H1 (cell line): ENCODE results near the gene NT5C. TPM values are rescaled to one million over a fixed set of nuclear protein-coding genes. Genes with fewer than 3 reads are reported as not detected.

Source experiments
- CEBPB ChIP-seq: IDR thresholded peaks from 2 replicates; pipeline ENCODE4 v1.6.1; 2012; ENCODE audit warnings: low read depth, low read length
- RBBP5 ChIP-seq: IDR thresholded peaks from 2 replicates; pipeline ENCODE4 v1.7.1; 2012; ENCODE audit warnings: low read depth, mild to moderate bottlenecking, inconsistent platforms, low read length, moderate library complexity, borderline replicate concordance
- SAP30 ChIP-seq: fragments of 300-600 bp; sonication (generic); IDR thresholded peaks from 2 replicates; pipeline ENCODE4 v1.7.1; 2012; ENCODE audit warnings: low read length, moderate library complexity, mild to moderate bottlenecking, inconsistent platforms; ENCODE audit not compliant: insufficient read depth, insufficient replicate concordance
- TAF1 ChIP-seq: IDR thresholded peaks from 2 replicates; pipeline ENCODE4 v1.6.1; 2011; ENCODE audit warnings: mild to moderate bottlenecking, low read depth, low read length
- YY1 ChIP-seq: IDR thresholded peaks from 2 replicates; pipeline ENCODE4 v1.6.1; 2011; ENCODE audit warnings: low read depth, mild to moderate bottlenecking, low read length
- polyA plus RNA-seq, 7 experiments: library from polyadenylated mRNA; depleted of rRNA in 3 of 7; stranded (reverse) in 5 of 7; unstranded in 2 of 7; fragments of >200 nt in 5 of 7; fragments of 200-250 nt in 2 of 7; gene quantifications; 1 replicate in 5 of 7; 2 replicates in 1 of 7; 4 replicates in 1 of 7; pipeline versions ENCODE4 v1.2.1 to v1.2.3, GENCODE V29; 2011 to 2013; ENCODE audit warnings: missing spikeins in 2 of 7, mixed read lengths in 2 of 7
- total RNA-seq: library from RNA; stranded (reverse); fragmentation: NEBNext Ultra II Directional; extraction: Animal tissue kit (Norgen Biotek cat#: 25700); gene quantifications from 2 replicates; pipeline ENCODE4 v1.2.1, GENCODE V29; 2021

The NT5C gene
- total and polyA plus RNA-seq, 2 of the 8 experiments (the other 6 are each of a cell fraction or from before 2014, with no cell fraction given), result 52.1 to 66.4 TPM

DNA sequence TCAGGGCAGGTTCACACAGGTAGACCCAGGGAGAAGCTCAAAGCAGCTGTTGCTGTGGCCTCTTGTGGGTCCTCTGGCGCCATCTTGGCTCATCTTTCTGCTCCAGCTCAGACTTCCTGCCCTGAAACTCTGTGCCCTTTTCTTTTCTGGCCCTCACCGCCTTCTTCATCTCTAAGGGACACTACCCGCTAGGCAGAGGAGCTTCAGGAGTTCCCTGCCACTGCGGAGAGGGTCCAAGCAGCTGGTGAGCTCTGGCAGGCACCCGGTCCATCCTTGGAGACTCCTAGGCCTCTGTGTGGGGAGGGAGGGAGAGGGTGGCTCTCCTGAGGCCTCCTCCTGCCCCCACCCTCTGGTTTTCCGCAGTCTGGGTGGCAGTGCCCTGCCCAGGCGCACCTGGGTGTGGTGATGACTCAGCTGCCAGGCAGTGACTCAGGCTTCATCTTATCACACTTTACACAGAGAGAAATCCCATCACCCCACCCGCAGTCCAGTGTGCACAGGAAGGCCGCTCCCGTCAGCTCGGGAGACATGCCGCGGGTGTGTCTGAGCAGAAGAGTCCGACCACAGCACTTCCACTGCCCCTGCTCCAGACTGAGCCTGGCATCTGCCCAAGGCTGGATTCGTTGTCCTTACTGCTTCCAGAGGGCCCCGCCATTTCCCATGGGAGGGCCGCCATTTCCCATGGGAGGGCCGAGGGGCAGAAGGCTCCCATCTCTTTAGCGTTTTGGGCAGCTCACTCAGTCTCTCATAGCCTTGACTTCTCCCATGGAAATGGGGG is 7.3 kb downstream of the NT5C start (continued):
- TF ChIP-seq TAF1, result no peak
- no peak for TF ChIP-seq RBBP5
- no peak for TF ChIP-seq CEBPB
- no peak for TF ChIP-seq YY1
- TF ChIP-seq SAP30, result no peak
